KOPT-K1 (cell line): Measurements from ENCODE around the gene EIF4E3.

ENCODE experiments used
- H3K27ac ChIP-seq: fragments of 200-600 bp; sonication (generic); 2 replicates; pipeline ENCODE4 v1.5.1; 2016; ENCODE audit warnings: antibody characterized with exemption, mild to moderate bottlenecking, low read depth, low read length; ENCODE audit not compliant: poor library complexity, severe bottlenecking
- H3K36me3 ChIP-seq: fragments of 200-600 bp; sonication (generic); 2 replicates; pipeline ENCODE4 v1.5.1; 2017; ENCODE audit warnings: antibody characterized with exemption, mild to moderate bottlenecking, low read length, moderate library complexity; ENCODE audit not compliant: insufficient read depth
- H3K9me3 ChIP-seq: fragments of 200-600 bp; sonication (generic); 2 replicates; pipeline ENCODE4 v1.5.1; 2017; ENCODE audit warnings: antibody characterized with exemption, low read length, mild to moderate bottlenecking; ENCODE audit not compliant: insufficient read depth, poor library complexity, severe bottlenecking

The EIF4E3 gene

DNA sequence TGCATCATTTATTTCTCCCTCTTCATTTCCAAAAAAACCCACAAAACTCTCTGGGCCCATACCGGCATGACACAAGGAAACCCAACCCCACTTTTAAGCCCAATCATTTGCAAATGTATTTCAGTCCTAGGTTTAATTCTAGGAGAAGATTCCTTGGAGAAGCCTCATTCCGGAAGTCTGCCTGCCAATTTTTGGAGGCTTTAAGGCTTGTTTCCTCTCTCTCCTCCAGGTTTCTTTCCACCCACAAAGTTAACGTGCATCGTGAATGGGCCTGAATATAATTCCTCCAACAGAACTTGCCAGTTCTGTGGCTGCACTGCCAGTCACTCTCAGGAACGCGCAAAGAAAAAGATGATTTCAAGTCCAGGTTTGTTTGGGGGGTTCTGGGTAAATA lies 71.8 kb downstream of the EIF4E3 start:
- no peak overlapping the region for H3K27ac ChIP-seq
- no peaks in the 10 kb centered on the region for H3K9me3 ChIP-seq
- H3K36me3 ChIP-seq: no peaks in the 10 kb centered on the region

GRCh38 chr3:71652781-71653413 lies 72.3 kb downstream of the EIF4E3 start:
- Histone ChIP-seq H3K36me3 (no peaks in the 10 kb centered on the region), H3K9me3 (no peaks in the 10 kb centered on the region), H3K27ac (no peak overlapping the region)

- Histone ChIP-seq H3K9me3 (no peaks in the 10 kb centered on the region), H3K36me3 (no peaks in the 10 kb centered on the region), H3K27ac (no peak overlapping the region)
Measured at GRCh38 chr3:71651625-71652024, 73.6 kb downstream of the EIF4E3 start.

GRCh38 chr3:71650372-71650771 lies 74.8 kb downstream of the EIF4E3 start:
- Histone ChIP-seq H3K27ac (no peak overlapping the region), H3K36me3 (no peaks in the 10 kb centered on the region), H3K9me3 (no peaks in the 10 kb centered on the region)

DNA sequence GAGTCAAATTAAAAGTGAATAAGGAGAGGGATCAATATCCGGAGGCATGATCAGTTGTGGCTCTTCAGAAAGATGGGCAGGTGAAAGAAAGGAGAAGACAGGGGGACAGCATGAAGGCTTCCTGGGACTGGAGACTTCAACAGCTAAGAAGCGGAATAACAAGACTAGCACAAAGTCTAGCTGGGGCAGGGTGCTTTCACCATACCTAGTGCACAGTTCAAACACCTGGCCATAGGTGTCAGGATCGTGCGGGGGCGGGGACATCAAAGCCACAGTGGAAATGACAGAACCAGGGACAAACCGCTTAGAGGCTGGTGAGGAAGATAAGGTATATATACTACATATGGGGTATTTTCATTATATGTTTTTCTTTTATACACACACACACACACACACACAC lies 75.4 kb downstream of the EIF4E3 start:
- H3K27ac ChIP-seq: no peak overlapping the region
- H3K36me3 ChIP-seq: no peaks in the 10 kb centered on the region
- H3K9me3 ChIP-seq: no peaks in the 10 kb centered on the region

- Histone ChIP-seq H3K36me3 (no peaks in the 10 kb centered on the region), H3K27ac (no peak overlapping the region), H3K9me3 (no peaks in the 10 kb centered on the region)
Measured at GRCh38 chr3:71647751-71648150, 77.5 kb downstream of the EIF4E3 start.

DNA sequence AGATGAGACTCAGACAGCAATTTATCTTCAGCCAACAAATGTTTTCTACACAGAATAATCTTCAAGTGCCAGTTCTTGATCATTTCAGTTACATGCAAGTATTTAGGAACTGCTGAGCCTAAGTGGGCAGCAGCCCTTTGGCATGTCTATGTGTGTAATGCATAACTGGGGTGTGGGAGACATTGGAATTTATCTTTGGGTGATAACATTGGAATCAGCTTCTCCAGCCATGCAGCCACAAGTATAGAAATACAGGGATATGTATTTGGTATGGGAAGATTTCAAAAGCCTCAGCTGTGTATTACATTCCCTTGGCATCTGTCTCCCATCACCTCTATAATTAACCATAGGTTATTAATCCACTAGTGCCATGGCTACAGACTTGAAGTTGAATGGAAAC lies 78.2 kb downstream of the EIF4E3 start:
- H3K9me3 ChIP-seq: no peaks in the 10 kb centered on the region
- no peaks in the 10 kb centered on the region for H3K36me3 ChIP-seq
- no peak overlapping the region for H3K27ac ChIP-seq

GRCh38 chr3:71645140-71645539 lies 80.1 kb downstream of the EIF4E3 start:
- Histone ChIP-seq H3K36me3 (no peaks in the 10 kb centered on the region), H3K27ac (no peak overlapping the region), H3K9me3 (no peaks in the 10 kb centered on the region)

- H3K9me3 ChIP-seq: no peaks in the 10 kb centered on the region
- H3K36me3 ChIP-seq: no peaks in the 10 kb centered on the region
- H3K27ac ChIP-seq: no peak overlapping the region
Measured at GRCh38 chr3:71641674-71642073, 83.5 kb downstream of the EIF4E3 start.

- Histone ChIP-seq H3K9me3 (no peaks in the 10 kb centered on the region), H3K36me3 (no peaks in the 10 kb centered on the region), H3K27ac (no peak overlapping the region)
Measured at GRCh38 chr3:71640331-71640983, 84.7 kb downstream of the EIF4E3 start.

GRCh38 chr3:71636482-71636881 lies 88.7 kb downstream of the EIF4E3 start:
- Histone ChIP-seq H3K9me3 (no peaks in the 10 kb centered on the region), H3K27ac (no peak overlapping the region), H3K36me3 (no peaks in the 10 kb centered on the region)

GRCh38 chr3:71636001-71636400 lies 89.2 kb downstream of the EIF4E3 start:
- Histone ChIP-seq H3K36me3 (no peaks in the 10 kb centered on the region), H3K27ac (no peak overlapping the region), H3K9me3 (no peaks in the 10 kb centered on the region)

- Histone ChIP-seq H3K9me3 (no peaks in the 10 kb centered on the region), H3K36me3 (no peaks in the 10 kb centered on the region), H3K27ac (no peak overlapping the region)
Measured at GRCh38 chr3:71634671-71635070, 90.5 kb downstream of the EIF4E3 start.

GRCh38 chr3:71629711-71630110 lies 95.5 kb downstream of the EIF4E3 start:
- Histone ChIP-seq H3K36me3 (no peaks in the 10 kb centered on the region), H3K27ac (no peak overlapping the region), H3K9me3 (no peaks in the 10 kb centered on the region)

DNA sequence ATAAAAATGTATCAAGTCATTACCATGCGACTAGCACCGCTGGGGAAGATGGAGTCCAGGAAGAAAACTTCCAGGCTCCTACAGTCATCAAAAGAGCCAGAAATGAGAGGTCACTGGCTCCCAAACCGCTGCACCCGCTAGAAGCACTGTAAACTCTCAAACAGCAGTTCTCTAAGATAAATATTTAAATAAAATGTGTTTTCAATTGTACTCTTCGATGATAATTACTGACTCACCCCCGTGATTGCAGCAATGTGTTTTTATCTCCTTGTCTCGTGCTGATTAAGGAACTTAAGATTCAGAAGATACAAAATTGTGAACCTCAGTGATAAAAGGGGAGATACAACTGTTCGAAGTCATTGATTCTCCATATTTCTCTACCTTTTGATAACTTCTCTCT lies 95.9 kb downstream of the EIF4E3 start:
- Histone ChIP-seq H3K27ac (no peak overlapping the region), H3K36me3 (no peaks in the 10 kb centered on the region), H3K9me3 (no peaks in the 10 kb centered on the region)

DNA sequence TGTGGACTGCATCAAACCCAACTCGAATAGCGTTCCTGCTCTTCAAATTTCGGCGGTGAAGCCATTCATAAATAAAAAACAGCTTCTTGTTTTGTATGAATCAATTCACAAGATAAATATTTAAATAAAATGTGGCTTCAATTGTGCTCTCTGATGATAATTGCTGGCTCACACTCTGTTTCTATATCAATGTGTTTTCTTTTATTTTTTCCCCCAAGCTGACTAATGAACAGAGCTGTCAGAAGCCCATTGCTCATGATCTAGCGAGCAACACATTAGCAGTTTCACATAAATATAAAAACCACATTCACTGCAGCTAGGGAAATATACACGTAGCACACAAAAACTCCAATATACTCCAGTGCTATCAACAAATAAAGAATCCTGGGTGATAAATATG lies 96.7 kb downstream of the EIF4E3 start:
- no peaks in the 10 kb centered on the region for H3K36me3 ChIP-seq
- H3K27ac ChIP-seq: no peak overlapping the region
- no peaks in the 10 kb centered on the region for H3K9me3 ChIP-seq
